Measurements from ENCODE around the gene LARP1.

The LARP1 gene

DNA sequence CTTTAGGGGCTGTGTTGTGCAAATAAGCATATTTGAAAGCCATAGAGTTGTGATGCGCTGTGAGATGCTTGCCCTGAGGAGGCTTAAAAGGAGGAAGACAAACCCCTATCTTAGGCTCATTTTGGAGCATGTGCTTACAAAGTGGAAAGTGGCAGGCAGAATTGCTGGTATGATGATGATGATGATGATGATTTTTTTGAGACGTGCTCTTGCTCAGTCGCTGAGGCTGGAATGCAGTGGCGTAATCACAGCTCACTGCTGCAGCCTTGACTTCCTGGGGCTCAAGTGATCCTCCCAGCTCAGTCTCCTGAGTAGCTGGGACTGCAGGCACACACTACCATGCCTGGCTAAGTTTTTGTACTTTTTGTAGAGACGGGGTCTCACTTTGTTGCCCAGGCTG is 104.9 kb downstream of the LARP1 start:
- TF ChIP-seq CTCF (IDR thresholded peaks at IDR 0.05; ENCODE audit: borderline replicate concordance, insufficient read depth, low read depth, low read length) = no peak
- peak overlapping the region; percentile 79 for H3K4me3 ChIP-seq (ENCODE audit: low read depth, low read length)

DNA sequence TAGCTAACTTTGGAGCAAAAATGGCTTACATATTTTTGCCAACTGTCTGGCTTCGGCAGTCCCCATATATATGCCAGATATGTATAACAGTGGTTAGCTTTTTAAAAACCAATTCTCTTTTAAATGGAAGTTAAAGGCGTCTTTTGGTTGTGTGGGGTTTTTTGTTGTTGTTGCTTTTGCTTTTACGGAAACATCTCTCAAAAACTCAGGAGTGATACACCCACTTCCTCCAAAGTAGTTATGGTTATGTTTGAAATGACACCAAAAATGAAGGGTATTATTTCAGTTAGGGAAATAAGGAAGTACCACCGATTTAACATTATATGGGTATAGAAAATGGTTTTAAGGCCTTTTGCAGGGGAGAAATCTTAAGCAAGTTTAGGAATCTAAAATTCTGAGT is 105.6 kb downstream of the LARP1 start:
- peak overlapping the region; percentile 79 for H3K4me3 ChIP-seq (ENCODE audit: low read depth, low read length)

GRCh38 chr5:154861946-154862345 is 106.8 kb downstream of the LARP1 start:
- H3K4me3 ChIP-seq (ENCODE audit: low read depth, low read length) = no peak overlapping the region
- TF ChIP-seq CTCF (IDR thresholded peaks at IDR 0.05; ENCODE audit: borderline replicate concordance, insufficient read depth, low read depth, low read length) = no peak

More for the DNA sequence above, 105.6 kb downstream of the LARP1 start:
- no peak for TF ChIP-seq CTCF (IDR thresholded peaks at IDR 0.05; ENCODE audit: borderline replicate concordance, insufficient read depth, low read depth, low read length)

DNA sequence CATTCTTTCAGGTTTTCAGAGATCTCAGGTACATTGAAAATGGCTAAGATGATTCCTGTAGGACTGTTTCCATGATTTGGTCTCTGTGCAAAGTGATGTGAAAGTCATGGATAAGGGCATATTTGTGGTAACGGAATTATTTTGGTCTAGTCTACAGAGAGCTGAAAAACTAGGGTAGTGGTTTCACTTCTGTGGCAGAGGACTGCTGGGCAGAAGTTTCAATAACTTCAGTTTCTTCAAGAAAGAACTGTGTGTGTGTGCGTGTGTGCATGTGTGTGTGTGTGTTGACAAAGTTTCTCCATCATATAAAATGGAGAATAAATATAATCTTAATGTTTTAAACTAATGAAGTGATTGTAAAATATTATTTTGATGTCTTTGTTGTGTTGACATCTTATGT is 107.6 kb downstream of the LARP1 start:
- TF ChIP-seq CTCF (IDR thresholded peaks at IDR 0.05; ENCODE audit: borderline replicate concordance, insufficient read depth, low read depth, low read length) = no peak

GRCh38 chr5:154863291-154864080 is 108.3 kb downstream of the LARP1 start:
- no peak for TF ChIP-seq CTCF (IDR thresholded peaks at IDR 0.05; ENCODE audit: borderline replicate concordance, insufficient read depth, low read depth, low read length)
- H3K4me3 ChIP-seq (ENCODE audit: low read depth, low read length) = no peak overlapping the region

More for the DNA sequence above, 107.6 kb downstream of the LARP1 start:
- H3K4me3 ChIP-seq (ENCODE audit: low read depth, low read length) = no peak overlapping the region

GRCh38 chr5:154865466-154866184 is 110.4 kb downstream of the LARP1 start:
- TF ChIP-seq CTCF (IDR thresholded peaks at IDR 0.05; ENCODE audit: borderline replicate concordance, insufficient read depth, low read depth, low read length) = no peak
- H3K4me3 ChIP-seq (ENCODE audit: low read depth, low read length) = no peak overlapping the region

Measured in GM12875 (cell line).